Coronary artery (tissue), 2 donors: Measurements from ENCODE around the gene AOC2.

Experiments
- DNase-seq: peaks from one replicate; pipeline ENCODE4 v3.0.0-alpha.2; 2017; ENCODE audit warnings: low spot score
- H3K27ac ChIP-seq, 2 donors: fragments of 200-600 bp; sonication (generic); one replicate each; pipeline ENCODE4 v1.5.1; 2016 to 2019
- H3K4me3 ChIP-seq: fragments of 200-600 bp; sonication (generic); 2 replicates; pipeline ENCODE4 v1.5.1; 2016; ENCODE audit warnings: mild to moderate bottlenecking, moderate library complexity
- TF ChIP-seq, protein P1 (sequence below): fragments of 200-600 bp; sonication (generic); IDR thresholded peaks from one replicate; pipeline ENCODE4 v1.5.1; 2019; ENCODE audit warnings: antibody characterized with exemption

Gene AOC2

DNA sequence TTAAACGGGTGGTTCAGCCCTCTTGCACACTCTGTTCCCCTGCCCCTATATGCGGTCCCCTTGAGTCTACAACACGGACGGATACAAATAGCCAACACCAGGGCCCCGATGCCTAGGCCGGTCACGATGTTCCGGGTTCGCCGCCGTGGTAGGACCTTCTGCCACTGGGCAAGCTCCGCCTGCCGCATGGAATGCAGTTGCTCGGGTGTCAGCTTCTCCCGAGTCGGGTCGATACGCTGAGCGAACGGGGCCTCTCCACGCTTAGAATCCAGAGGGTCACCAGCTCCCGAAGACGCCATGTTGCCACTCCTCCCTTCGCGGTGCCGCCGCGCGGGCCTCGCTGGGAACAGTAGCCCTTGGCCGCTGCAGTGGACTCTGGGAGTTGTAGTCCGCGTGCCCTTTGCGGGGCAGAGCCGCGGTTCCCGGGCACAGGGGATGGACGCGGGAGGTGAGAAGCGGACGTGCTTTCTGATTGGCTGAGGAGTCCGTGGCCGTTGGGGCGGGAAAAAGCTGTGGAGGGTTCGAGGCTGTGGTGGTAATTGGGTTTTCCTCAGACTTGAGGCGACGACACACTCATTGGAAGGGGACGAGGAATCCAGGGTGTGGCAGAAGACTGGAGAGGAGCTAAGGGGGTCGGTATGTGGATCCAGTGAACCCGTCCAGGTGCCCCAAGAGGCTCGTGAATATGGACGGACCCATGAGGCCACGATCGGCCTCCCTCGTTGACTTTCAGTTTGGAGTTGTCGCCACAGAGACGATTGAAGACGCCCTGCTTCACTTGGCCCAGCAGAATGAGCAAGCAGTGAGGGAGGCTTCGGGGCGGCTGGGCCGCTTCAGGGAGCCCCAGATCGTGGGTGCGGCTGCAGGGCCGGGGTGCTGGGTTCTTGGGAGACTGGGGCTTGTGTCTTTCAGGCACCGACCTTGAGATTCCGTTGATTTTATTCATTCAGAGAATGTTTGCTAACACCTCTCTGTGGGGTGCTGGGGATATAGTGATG, 45.7 kb upstream of the AOC2 start, which contains the start of the genes CNTD1 and COA3:
TSS of gene CNTD1 (plus strand) at position 479 of the 998 bp plus-strand sequence. CDS start at position 686, 207 bp downstream.
TSS of gene COA3 (minus strand) at position 322 of the 998 bp plus-strand sequence. CDS start at position 299, 23 bp downstream.
- Histone ChIP-seq H3K27ac (peak within 1 kb of the TSS; percentile 25 to 80), H3K4me3 (peak within 1 kb of the TSS; percentile 94)
- TF ChIP-seq, protein P1, sequence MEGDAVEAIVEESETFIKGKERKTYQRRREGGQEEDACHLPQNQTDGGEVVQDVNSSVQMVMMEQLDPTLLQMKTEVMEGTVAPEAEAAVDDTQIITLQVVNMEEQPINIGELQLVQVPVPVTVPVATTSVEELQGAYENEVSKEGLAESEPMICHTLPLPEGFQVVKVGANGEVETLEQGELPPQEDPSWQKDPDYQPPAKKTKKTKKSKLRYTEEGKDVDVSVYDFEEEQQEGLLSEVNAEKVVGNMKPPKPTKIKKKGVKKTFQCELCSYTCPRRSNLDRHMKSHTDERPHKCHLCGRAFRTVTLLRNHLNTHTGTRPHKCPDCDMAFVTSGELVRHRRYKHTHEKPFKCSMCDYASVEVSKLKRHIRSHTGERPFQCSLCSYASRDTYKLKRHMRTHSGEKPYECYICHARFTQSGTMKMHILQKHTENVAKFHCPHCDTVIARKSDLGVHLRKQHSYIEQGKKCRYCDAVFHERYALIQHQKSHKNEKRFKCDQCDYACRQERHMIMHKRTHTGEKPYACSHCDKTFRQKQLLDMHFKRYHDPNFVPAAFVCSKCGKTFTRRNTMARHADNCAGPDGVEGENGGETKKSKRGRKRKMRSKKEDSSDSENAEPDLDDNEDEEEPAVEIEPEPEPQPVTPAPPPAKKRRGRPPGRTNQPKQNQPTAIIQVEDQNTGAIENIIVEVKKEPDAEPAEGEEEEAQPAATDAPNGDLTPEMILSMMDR = no peak
- DNase-seq = peak; percentile 83

DNA sequence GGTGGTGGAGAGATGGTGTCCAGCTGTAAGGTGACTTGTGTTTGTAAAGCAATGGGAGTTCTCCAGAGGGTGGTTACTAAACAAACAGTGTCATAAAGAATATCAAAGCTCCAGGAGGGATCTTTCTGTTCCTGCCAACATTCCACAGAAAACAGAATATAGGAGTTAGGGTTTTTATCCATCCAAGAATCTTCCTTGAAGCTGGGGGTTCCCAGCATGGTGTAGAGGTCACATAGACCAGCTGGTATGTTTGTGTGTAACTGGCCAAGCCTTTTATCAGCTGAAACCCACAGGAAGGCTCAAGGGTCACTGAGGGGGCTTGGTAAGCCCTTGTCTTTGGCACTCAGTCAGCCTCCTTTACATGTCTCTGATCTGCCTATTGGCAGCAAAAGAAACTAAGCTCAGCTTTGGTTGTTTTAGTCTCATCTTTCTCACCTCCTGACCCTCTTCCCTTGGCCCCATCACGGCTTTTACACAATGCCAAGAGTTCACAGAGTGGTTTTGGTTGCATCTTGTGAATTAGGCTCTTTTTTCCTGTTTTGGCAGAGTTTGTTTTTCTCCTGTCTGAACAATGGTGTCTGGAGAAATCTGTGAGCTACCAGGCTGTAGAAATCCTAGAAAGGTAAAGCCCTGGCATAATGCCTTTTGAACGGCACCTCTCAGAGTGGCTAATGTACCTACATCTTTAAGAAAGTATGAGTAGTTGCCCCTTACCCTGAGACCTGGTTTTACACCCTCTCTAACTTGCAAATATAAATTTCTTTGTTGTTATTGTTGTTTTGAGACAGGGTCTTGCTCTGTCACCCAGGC, 41.1 kb upstream of the AOC2 start:
- H3K4me3 ChIP-seq = no peak overlapping the region
- no peak for DNase-seq
- H3K27ac ChIP-seq = no peak overlapping the region
- TF ChIP-seq, protein P1 = no peak

GRCh38 chr17:42804918-42805367, 39.4 kb upstream of the AOC2 start:
- no peak overlapping the region for H3K4me3 ChIP-seq
- H3K27ac ChIP-seq = no peak overlapping the region
- TF ChIP-seq, protein P1 = no peak
- no peak for DNase-seq

DNA sequence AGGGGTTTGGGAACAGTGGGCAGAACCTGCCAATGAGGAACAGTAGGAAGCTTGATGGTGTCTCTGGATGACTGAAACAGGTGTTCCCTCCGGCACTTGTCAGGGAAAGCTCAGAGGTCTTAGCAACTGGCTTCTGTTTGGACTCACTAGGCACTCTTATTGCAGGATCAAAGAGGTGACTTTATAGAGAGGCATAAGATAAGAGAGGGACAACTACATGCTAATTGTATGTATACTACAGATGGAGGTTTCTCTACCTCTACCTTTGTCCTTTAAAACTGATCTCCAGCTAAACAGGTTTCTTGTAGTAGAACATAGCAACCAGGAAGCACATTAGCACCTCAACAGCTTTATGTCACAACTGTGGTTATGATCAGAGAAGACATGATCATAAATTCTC, 38.1 kb upstream of the AOC2 start:
- DNase-seq = no peak
- Histone ChIP-seq H3K4me3 (no peak overlapping the region), H3K27ac (no peak overlapping the region)
- TF ChIP-seq, protein P1 = no peak

GRCh38 chr17:42809250-42809649, 35.1 kb upstream of the AOC2 start:
- no peak for DNase-seq
- TF ChIP-seq, protein P1 = no peak
- no peak overlapping the region for H3K27ac ChIP-seq
- no peak overlapping the region for H3K4me3 ChIP-seq

DNA sequence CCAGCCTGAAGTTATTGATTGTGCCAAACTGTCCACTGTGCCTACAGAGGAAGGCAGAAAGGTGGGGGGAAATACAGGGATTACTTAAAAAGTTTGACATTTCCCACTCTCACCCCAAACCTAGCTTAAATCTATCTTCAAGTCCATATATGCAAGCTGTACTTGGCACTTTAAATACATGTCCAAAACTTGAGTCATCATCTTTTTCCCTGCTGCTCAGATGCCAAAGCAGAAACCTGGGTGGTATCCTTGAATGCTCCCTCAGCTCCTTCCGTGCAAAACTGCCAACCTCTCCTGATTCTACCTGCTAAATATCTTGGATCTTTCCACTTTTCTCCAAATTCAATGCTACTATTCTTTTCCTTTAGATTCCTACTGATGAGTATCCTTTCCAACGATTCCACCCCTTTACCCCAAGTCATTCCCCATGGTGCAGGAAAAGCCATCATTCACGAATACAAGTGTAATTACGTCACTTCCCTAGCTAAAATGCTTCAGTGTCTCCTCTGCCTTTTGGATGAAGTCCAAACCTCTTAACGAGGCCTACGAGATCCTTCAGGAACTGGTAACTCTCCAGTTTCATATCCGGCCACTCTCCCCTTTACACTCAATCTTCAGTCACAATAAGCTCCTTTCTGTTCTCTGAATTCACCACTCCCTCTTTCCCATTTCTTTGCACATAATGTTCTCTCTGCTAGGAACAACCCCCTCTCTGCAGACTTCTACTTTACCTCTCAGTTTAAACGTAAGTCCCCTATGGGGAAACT, 29.6 kb upstream of the AOC2 start:
- Histone ChIP-seq H3K27ac (peak overlapping the region in 1 of 2 donors; percentile 20), H3K4me3 (no peak overlapping the region)
- DNase-seq = peak; percentile 7
- TF ChIP-seq, protein P1 = no peak
